ENCODE results near the gene SLC3A2. TPM values are rescaled to one million over a fixed set of nuclear protein-coding genes. Genes with fewer than 3 reads are reported as not detected.

Gene SLC3A2
- total RNA-seq, 2 experiments from 2014 or later: 231 to 234 TPM

DNA sequence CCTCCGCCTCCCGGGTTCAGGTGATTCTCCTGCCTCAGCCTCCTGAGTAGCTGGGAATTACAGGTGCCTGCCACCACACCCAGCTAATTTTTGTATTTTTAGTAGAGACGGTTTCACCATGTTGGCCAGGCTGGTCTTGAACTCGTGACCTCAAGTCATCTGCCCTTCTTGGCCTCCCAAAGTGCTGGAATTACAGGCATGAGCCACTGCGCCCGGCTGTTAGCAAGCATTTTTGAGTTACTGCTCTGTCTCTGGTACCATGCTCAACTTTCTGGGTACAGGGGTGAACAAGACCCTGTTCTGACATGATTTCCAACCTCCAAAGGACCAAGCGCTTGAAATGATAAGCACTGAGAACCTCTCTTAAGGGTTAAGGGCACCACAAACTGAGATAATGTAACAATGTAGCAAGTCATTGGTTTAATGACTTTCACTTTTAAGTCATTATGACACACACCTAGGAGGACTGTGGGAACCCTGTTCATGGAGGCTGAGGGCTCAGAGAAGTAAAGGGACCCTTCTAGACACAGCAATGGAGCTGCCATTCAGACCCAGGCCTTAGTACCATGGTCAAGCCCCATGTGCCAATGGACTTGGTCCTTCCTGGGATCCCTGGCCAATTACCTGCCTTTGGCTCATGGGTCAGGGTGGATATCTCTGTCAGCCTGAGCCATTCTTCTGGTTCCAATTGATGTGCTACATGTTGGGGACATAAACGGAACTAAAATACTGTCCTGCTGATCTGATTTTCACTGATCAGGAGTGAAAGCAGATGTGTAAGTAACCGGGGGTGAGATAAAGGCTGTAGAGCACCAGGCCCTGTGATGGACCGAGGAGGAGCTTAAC lies 11.6 kb downstream of the SLC3A2 start:
- peaks cover 26% of the 10 kb centered on the region for H3K36me3 ChIP-seq (ENCODE audit: insufficient read depth, low read length)
- ATAC-seq (ENCODE audit: poor library complexity) (no peak), DNase-seq (no peak)
- POLR2A ChIA-PET: no interaction called here
- no peaks in the 10 kb centered on the region for H3K4me1 ChIP-seq (ENCODE audit: insufficient read depth, low read length)
- CTCF ChIA-PET: no interaction called here
- Mint-ChIP-seq H3K4me3 (no peak overlapping the region), H3K27ac (no peak overlapping the region), H3K36me3 (ENCODE audit: low read depth) (peaks cover 28% of the 10 kb centered on the region), H3K27me3 (peaks cover 6% of the 10 kb centered on the region), H3K9me3 (no peaks in the 10 kb centered on the region), H3K4me1 (ENCODE audit: low read depth) (no peaks in the 10 kb centered on the region)
- H3K9me3 ChIP-seq (ENCODE audit: control insufficient read depth in 1 of 2, insufficient read depth in 1 of 2, low read length in 2 of 2): no peaks in the 10 kb centered on the region
- no peak for TF ChIP-seq CTCF (IDR thresholded peaks at IDR 0.05)
- H3K4me3 ChIP-seq (ENCODE audit: low read length): no peak overlapping the region
- no peaks in the 10 kb centered on the region for H3K27me3 ChIP-seq (ENCODE audit: control insufficient read depth in 1 of 2, insufficient read depth in 2 of 2, low read length in 2 of 2)
- no peak overlapping the region for H3K27ac ChIP-seq (ENCODE audit: low read depth in 1 of 2, low read length in 2 of 2)
- intact Hi-C loops (cut with DNase I, micrococcal nuclease): no loop called here

- intact Hi-C loops (cut with DNase I, micrococcal nuclease): no loop called here
- H3K9me3 Mint-ChIP-seq: no peaks in the 10 kb centered on the region
- Histone ChIP-seq H3K27me3 (ENCODE audit: control insufficient read depth in 1 of 2, insufficient read depth in 2 of 2, low read length in 2 of 2) (no peaks in the 10 kb centered on the region), H3K36me3 (ENCODE audit: insufficient read depth, low read length) (no peaks in the 10 kb centered on the region), H3K4me3 (ENCODE audit: low read length) (no peak overlapping the region), H3K9me3 (ENCODE audit: control insufficient read depth in 1 of 2, insufficient read depth in 1 of 2, low read length in 2 of 2) (no peaks in the 10 kb centered on the region), H3K4me1 (ENCODE audit: insufficient read depth, low read length) (no peaks in the 10 kb centered on the region), H3K27ac (ENCODE audit: low read depth in 1 of 2, low read length in 2 of 2) (no peak overlapping the region)
- DNase-seq: no peak
- ChIA-PET CTCF (interaction anchor here (1.5 kb wide), 1 partner anchor 14 kb away, joined by 6 read pairs; the partner anchor contains the start of gene SLC3A2), POLR2A (no interaction called here)
- no peaks in the 10 kb centered on the region for H3K4me1 Mint-ChIP-seq (ENCODE audit: low read depth)
- no peaks in the 10 kb centered on the region for H3K36me3 Mint-ChIP-seq (ENCODE audit: low read depth)
- H3K27ac Mint-ChIP-seq: no peak overlapping the region
- H3K27me3 Mint-ChIP-seq: peaks cover 8% of the 10 kb centered on the region
- no peak overlapping the region for H3K4me3 Mint-ChIP-seq
- no peak for TF ChIP-seq CTCF (IDR thresholded peaks at IDR 0.05)
- no peak for ATAC-seq (ENCODE audit: poor library complexity)
Measured at GRCh38 chr11:62895501-62895900, 14.8 kb downstream of the SLC3A2 start.

DNA sequence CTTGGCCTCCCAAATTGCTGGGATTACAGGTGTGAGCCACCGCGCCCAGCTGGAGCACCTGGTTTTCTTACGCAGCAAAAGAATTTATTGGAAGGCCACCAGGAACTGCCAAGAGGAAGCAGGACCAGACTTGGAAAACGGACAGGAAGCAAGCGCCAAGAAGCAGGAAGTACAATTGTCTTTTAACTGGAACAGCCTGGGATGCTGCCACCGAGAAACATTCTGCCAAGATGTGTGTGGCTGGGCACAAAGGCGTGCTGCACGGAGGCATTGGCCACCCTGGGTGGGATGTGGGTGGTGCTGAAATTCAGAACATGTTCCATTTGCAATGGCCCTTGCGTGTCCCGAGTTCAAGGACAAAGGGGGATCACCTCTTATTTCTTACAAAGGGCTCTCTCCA lies 15.4 kb downstream of the SLC3A2 start:
- DNase-seq (no peak), ATAC-seq (ENCODE audit: poor library complexity) (no peak)
- intact Hi-C loops (cut with DNase I, micrococcal nuclease): no loop called here
- Histone ChIP-seq H3K4me3 (ENCODE audit: low read length) (no peak overlapping the region), H3K4me1 (ENCODE audit: insufficient read depth, low read length) (no peaks in the 10 kb centered on the region), H3K27ac (ENCODE audit: low read depth in 1 of 2, low read length in 2 of 2) (no peak overlapping the region), H3K9me3 (ENCODE audit: control insufficient read depth in 1 of 2, insufficient read depth in 1 of 2, low read length in 2 of 2) (no peaks in the 10 kb centered on the region), H3K36me3 (ENCODE audit: insufficient read depth, low read length) (no peaks in the 10 kb centered on the region), H3K27me3 (ENCODE audit: control insufficient read depth in 1 of 2, insufficient read depth in 2 of 2, low read length in 2 of 2) (no peaks in the 10 kb centered on the region)
- no peak overlapping the region for H3K27ac Mint-ChIP-seq
- no peaks in the 10 kb centered on the region for H3K4me1 Mint-ChIP-seq (ENCODE audit: low read depth)
- ChIA-PET POLR2A (no interaction called here), CTCF (no interaction called here)
- no peaks in the 10 kb centered on the region for H3K36me3 Mint-ChIP-seq (ENCODE audit: low read depth)
- no peak overlapping the region for H3K4me3 Mint-ChIP-seq
- H3K9me3 Mint-ChIP-seq: no peaks in the 10 kb centered on the region
- no peak for TF ChIP-seq CTCF (IDR thresholded peaks at IDR 0.05)
- peaks cover 8% of the 10 kb centered on the region for H3K27me3 Mint-ChIP-seq

Measured in CD4-positive, alpha-beta T cell (primary cell).